NCI-H1092 treated with DMSO at 0.1 percent for 48 hours (cell line): ENCODE data around the gene BICC1.

Experiments used
- DNase-seq: peaks from one replicate; lab custom pipeline; 2025; lab: John Stamatoyannopoulos, UW

BICC1 gene

DNA sequence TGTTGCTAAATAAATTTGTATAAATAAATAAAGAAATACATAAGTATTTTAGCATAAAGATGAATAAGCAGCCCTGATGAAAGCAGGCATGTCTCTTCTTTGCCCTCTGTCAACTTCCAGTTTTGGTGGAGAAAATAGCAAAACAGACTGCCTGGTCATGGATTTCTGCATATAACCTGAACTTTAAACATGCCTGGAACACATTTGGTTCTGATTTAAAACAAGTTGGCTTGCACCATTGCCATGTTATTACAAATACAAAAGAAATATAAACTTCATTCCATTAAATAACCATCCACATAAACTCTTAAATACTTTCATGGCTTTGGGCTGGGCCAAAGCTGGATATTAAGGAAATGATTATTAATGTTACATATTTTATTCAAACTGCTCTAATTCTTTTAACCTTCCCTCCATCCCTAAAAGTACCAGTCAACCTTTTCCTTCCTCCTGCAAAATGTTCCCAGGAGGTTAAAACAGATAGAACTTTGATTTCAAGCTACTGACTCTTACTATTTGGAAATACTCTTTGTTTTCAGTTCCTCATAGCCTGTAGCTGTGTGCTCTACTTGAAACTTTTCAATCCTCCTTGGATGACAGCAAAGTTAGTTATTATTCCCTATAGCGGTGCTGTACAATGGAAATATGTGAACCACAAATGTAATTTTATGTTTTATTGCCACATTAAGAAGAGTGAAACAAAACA is 96.3 kb downstream of the BICC1 start:
- DNase-seq, result no peak

GRCh38 chr10:58609532-58610150 is 97.0 kb downstream of the BICC1 start:
- no peak for DNase-seq

- DNase-seq, result no peak
These were observed 102.7 kb downstream of the BICC1 start for GRCh38 chr10:58615237-58615935.

DNA sequence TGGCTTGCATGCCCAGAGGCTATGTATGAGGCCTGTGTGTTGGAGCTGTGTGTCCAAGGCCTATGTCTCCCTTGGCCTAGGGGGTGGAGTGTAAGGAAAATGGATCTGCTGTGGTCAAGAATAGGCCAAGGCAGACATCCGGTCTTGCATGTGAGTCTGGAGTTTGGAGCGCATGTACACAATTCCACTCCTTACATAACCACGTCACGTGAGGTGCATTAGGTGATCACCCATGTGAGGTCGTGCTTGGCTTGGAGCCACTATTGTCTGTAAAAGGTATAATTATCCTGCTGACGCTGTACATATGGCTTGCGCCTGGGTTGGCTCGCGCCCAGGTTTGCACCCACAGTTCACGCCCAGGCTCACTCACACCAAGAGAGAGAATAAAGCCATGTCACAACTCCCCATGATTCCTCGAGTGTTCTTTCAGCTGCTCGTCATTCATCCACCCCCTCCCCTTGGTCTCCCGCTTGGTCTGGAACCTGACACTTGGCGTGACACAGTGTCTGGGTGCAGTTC is 105.5 kb downstream of the BICC1 start:
- no peak for DNase-seq

DNA sequence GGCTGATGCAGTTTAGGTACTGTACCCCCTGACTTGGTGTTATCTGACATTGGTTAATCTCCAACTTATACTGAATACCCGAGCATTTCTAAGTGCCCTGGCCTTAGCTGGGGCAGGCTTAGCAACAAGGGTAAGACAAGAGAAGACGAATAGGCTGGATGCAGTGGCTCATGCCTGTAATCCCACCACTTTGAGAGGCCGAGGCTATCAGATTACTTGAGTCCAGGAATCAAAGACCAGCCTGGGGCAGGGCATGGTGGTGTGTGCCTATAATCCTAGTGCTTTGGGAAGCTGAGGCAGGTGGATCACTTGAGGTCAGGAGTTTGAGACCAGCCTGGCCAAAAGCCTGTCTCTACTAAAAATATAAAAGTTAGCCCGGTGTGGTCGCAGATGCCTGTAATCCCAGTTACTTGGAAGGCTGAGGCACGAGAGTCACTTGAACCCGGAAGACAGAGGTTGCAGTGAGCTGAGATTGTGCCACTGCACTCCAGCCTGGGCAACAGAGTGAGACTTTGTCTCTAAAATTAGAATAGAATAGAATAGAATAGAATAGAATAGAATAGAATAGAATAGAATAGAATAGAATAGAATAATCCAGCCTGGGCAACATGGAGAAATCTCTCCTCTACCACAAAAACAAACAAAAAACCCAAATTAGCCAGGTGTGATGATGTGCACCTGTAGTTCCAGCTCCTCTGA is 108.9 kb downstream of the BICC1 start:
- no peak for DNase-seq

- DNase-seq, result no peak
These were observed 109.6 kb downstream of the BICC1 start for GRCh38 chr10:58622246-58622645.

GRCh38 chr10:58625070-58625469 is 112.4 kb downstream of the BICC1 start:
- DNase-seq, result no peak

- DNase-seq, result no peak
These were observed 114.7 kb downstream of the BICC1 start for GRCh38 chr10:58627392-58627791.

DNA sequence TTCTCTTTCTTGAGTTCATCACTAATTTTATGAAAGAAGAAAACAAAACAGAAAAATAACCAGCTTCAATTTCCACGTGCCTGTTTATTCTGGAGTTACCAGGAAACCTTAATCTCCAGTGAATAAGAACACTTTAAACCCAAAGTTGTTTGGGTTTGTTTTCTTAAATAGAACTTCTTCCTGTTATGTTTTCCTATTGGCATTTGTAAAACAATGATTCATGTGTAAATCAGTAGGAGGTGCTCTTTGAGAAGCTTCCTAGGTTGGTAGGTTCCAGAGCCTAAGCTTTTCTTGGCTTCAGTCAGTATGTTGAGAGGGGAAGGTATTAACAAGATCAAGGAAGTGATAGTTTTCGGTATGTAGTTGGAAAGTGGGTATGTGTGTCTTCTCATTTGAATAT is 119.0 kb downstream of the BICC1 start:
- no peak for DNase-seq

DNA sequence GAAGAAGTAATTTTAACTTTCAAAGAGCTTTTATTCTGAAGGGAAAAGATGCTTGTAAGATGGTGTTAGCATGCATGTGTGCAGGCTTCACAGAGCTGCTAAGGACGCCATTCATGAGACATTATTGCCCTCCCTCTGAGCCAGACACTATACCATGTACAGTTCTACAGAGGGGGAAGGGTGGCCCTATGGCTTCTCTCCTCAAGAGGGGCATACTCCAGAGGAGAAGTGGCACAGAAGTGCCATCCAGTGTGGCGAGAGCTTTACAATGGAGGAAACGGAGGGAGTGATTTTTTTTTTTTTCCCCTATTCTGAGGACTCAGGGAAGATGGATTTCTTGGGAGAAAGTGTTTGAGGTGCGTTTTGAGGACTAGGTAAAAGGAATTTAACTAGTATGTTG is 119.5 kb downstream of the BICC1 start:
- DNase-seq, result no peak

DNA sequence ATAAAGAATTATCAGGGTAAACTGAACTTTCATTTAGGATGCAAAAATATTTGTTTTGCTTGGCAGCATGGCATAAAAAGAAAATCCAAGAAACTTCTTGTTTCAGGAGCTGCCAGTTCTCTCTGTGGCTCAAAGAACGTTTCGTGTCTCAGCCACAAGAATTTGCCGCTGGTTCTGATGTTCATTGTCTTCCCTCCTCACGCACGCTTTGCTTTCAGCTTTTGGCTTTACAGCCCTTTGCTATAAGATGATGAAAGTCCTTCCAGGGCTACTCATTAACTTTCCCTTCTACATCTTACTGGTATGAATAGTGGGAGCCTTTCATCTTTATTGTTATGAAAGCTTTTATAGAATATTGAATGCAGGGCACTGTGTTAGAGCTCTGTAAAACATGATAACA is 124.7 kb downstream of the BICC1 start:
- no peak for DNase-seq

GRCh38 chr10:58638388-58638787 is 125.7 kb downstream of the BICC1 start:
- no peak for DNase-seq

GRCh38 chr10:58641095-58641531 is 128.4 kb downstream of the BICC1 start:
- DNase-seq, result peak; percentile 57

DNA sequence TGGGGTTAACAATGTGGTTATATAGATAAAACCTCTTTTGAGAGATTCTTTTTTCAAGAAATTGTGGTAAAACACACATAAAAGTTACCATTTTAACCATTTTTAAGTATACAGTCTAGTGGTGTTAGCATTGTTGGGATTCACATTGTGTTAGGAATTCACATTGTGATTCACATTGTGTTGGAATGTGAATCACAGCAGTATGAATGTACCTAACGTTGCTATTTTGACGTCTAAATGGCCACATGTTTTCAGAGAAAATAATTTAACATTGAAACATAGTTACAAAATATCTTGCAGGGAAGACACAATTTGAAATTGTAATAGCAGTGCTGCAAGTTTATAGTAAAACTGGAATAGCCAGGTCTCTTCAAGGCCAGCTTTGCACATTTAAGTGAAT is 129.0 kb downstream of the BICC1 start:
- no peak for DNase-seq

DNA sequence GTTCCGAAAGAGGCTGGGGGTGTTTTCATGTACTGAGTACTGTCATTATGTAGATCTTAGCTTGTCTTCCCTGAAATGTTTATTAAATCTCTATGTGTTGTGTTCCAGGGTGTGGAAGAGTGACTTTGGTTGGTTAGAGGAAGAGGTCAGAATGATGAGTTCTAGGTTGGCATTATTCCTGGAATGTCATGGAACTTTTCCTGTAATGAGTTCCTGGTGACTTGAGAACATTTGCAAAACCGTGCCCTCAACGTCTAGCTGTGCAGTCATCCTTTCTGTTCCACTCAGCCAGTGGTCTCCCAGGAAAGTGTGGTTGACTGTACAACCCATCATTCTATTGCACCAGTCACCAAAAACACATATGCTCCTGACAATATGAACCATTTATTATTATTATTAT is 129.6 kb downstream of the BICC1 start:
- no peak for DNase-seq

DNA sequence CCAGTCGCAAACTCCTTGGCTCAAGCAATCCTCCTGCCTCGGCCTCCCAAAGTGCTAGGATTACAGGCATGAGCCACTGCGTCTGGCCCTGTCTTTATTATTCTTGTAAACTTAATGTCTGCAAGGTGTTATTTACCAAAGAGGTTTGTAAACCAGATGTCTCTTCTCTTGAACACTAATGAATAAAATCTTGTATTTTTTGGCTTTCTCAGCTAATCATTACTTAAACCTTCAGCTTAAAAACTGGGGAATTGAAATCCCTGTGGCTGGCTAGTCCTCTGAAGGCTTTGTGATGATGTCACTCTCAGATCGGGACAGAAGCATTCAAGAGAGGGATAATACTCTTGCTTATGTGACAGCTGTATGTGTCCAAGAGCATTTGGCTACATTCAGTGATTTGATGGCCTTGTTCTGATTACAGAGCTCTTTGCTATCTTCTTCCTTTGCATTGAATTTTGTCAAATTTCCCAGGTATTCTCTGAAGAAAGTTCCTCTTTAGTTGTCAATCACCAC is 130.3 kb downstream of the BICC1 start:
- no peak for DNase-seq

- no peak for DNase-seq
These were observed 131.6 kb downstream of the BICC1 start for GRCh38 chr10:58644311-58644710.

DNA sequence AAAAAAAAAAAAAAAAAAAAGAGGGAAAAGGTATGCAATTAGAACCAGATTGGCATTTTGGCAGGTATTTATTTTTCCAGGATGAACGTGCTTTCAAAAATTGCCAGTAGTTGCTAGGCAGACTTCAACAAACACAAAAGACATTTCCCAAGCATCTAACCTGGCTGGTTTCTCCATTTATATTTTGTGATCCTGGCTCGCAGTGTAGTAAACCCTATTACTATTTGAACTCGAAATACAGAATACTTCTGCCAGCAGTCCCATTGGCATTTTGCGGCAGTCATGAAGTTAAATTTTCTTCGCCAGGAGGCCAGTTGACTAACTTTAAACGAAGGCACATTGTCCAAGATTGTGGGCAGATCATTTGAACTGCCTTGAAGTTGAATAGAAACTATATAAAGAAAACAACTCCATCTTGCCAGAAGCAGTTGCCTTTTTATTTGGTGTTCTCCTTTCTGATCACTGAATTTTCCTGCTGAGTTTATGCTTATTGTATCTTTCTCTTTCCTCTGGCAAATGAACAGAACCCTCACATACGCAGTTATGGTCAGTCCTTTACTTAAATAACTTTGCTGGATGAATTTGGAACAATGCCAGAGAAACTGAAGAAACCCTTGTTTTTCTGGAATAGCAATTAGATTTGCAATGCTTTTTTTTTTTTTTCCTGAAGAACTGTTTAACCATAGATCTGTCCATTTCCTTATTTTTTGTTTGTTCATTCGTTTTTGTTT is 132.9 kb downstream of the BICC1 start:
- no peak for DNase-seq

DNA sequence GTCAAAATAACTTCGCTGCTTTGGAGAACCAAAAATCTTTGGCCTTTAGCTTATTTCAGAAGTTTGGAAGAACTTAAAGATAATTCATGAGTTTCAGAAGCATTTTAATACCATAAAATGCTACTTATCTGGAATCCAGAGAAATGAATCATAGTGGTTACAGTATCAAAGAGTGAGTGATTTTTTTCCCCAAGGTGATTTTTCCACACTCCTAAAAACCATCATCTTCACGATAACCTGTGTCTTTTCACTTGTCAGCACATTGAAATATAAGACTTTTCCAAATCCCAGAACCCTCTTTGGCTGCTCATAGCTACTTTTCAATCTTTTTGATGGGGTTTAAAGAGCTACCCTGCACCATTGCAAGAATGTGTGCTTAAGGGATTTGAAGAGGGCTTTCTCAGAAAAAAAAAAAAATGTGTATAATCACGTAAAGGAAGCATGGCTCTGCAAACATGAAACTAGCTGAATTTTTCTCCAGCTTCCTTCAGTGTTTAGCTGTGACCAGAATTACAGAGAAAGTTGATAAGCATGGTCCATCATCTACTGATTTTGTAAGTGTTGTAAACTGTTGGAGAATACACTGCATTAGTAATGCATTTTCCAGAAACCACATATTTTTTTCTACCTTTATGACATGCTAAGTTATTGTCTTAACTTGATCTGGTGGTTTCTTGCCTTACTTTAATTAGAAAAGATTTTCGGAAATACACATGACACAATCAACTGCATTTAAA is 134.9 kb downstream of the BICC1 start:
- no peak for DNase-seq

DNA sequence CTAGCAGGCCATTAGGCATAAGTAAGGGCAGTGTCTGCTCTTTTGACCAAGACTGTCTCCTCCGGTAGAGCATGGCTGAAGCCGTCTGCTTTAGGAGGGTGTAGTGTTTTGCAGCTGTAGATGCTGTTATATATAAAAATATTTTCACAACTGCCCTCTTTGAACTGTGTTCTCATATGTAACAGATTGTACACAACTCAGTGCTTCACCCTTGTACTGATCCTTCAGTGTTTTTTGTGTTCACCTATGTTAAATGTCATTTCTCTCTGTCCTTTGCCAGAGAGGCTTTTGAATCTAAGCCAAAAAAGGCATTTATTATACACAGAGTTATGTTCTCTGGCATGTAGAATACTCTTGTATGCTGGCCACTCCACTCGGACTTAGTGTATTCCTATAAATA is 135.5 kb downstream of the BICC1 start:
- DNase-seq, result no peak

GRCh38 chr10:58651040-58651439 is 138.4 kb downstream of the BICC1 start:
- peak; percentile 40 for DNase-seq
